Cardiac muscle cell (in vitro differentiated cells and primary cell): ENCODE data around the gene MAOA. TPM values are rescaled to one million over a fixed set of nuclear protein-coding genes. Genes with fewer than 3 reads are reported as not detected.

Source experiments
- DNase-seq, 2 donors: peaks; one replicate each; pipeline versions ENCODE4 v3.0.0 to v3.0.0-alpha.2; 2010 to 2017; ENCODE audit warnings: low read depth in 1 of 2, low spot score in 1 of 2
- H3K27ac ChIP-seq: fragments of 200-600 bp; sonication (generic); 2 replicates; pipeline ENCODE4 v1.5.1; 2016
- H3K27me3 ChIP-seq: fragments of 200-600 bp; sonication (generic); 2 replicates; pipeline ENCODE4 v1.6.0; 2016; ENCODE audit warnings: control low read depth
- H3K36me3 ChIP-seq: fragments of 200-600 bp; sonication (generic); 2 replicates; pipeline ENCODE4 v1.5.1; 2016; ENCODE audit warnings: control low read depth
- H3K4me1 ChIP-seq: fragments of 200-600 bp; sonication (generic); 2 replicates; pipeline ENCODE4 v1.8.1; 2017; ENCODE audit warnings: low read depth, mild to moderate bottlenecking, mixed run types
- H3K4me3 ChIP-seq: fragments of 200-600 bp; sonication (generic); 2 replicates; pipeline ENCODE4 v1.5.1; 2016; ENCODE audit warnings: mild to moderate bottlenecking
- H3K9me3 ChIP-seq: fragments of 200-600 bp; sonication (generic); 2 replicates; pipeline ENCODE4 v1.5.1; 2017; ENCODE audit warnings: low read depth, mild to moderate bottlenecking, control low read depth
- CTCF ChIP-seq: IDR thresholded peaks from 2 replicates; pipeline ENCODE4 v1.5.1; 2012; ENCODE audit warnings: low read depth, mild to moderate bottlenecking, low read length
- polyA plus RNA-seq: library from polyadenylated mRNA; unstranded; fragments of >200 nt; fragmentation: Nextera tagmentation; extraction: Ambion mirVana; gene quantifications from 2 replicates; pipeline ENCODE4 v1.2.1, GENCODE V29; 2016
- total RNA-seq: library from RNA; depleted of rRNA; stranded (reverse); fragments of >200 nt; gene quantifications from 2 replicates; pipeline ENCODE4 v1.2.3, GENCODE V29; 2016

The MAOA gene
- total and polyA plus RNA-seq, 2 experiments from 2014 or later, result 6.7 to 10.3 TPM

GRCh38 chrX:43627669-43628068 lies 28.4 kb upstream of the MAOA start:
- DNase-seq, result no peak
- Histone ChIP-seq H3K27me3 (no peaks in the 10 kb centered on the region), H3K36me3 (no peaks in the 10 kb centered on the region), H3K4me3 (no peak overlapping the region), H3K27ac (no peak overlapping the region), H3K4me1 (no peaks in the 10 kb centered on the region), H3K9me3 (no peaks in the 10 kb centered on the region)
- no peak for TF ChIP-seq CTCF

GRCh38 chrX:43629229-43629628 lies 26.9 kb upstream of the MAOA start:
- no peak overlapping the region for H3K4me3 ChIP-seq
- H3K36me3 ChIP-seq, result no peaks in the 10 kb centered on the region
- no peaks in the 10 kb centered on the region for H3K9me3 ChIP-seq
- no peaks in the 10 kb centered on the region for H3K4me1 ChIP-seq
- TF ChIP-seq CTCF, result no peak
- no peaks in the 10 kb centered on the region for H3K27me3 ChIP-seq
- DNase-seq, result no peak
- H3K27ac ChIP-seq, result no peak overlapping the region

GRCh38 chrX:43631841-43632240 lies 24.3 kb upstream of the MAOA start:
- H3K9me3 ChIP-seq, result no peaks in the 10 kb centered on the region
- no peak for TF ChIP-seq CTCF

GRCh38 chrX:43633081-43633480 lies 23.0 kb upstream of the MAOA start:
- H3K27ac ChIP-seq, result no peak overlapping the region
- no peak overlapping the region for H3K4me3 ChIP-seq
- TF ChIP-seq CTCF, result no peak
- H3K9me3 ChIP-seq, result no peaks in the 10 kb centered on the region
- DNase-seq, result no peak
- peaks cover 11% of the 10 kb centered on the region for H3K4me1 ChIP-seq
- no peaks in the 10 kb centered on the region for H3K27me3 ChIP-seq
- no peaks in the 10 kb centered on the region for H3K36me3 ChIP-seq

More at GRCh38 chrX:43631841-43632240, 24.3 kb upstream of the MAOA start:
- Histone ChIP-seq H3K27ac (no peak overlapping the region), H3K36me3 (no peaks in the 10 kb centered on the region), H3K27me3 (no peaks in the 10 kb centered on the region), H3K4me1 (peaks cover under 1% of the 10 kb centered on the region), H3K4me3 (no peak overlapping the region)
- no peak for DNase-seq

GRCh38 chrX:43633757-43634156 lies 22.3 kb upstream of the MAOA start:
- DNase-seq, result no peak
- Histone ChIP-seq H3K4me1 (peaks cover 11% of the 10 kb centered on the region), H3K4me3 (no peak overlapping the region), H3K36me3 (no peaks in the 10 kb centered on the region), H3K9me3 (no peaks in the 10 kb centered on the region), H3K27ac (no peak overlapping the region), H3K27me3 (no peaks in the 10 kb centered on the region)
- no peak for TF ChIP-seq CTCF

- H3K36me3 ChIP-seq, result no peaks in the 10 kb centered on the region
- H3K4me3 ChIP-seq, result no peak overlapping the region
- no peaks in the 10 kb centered on the region for H3K27me3 ChIP-seq
- peaks cover 28% of the 10 kb centered on the region for H3K4me1 ChIP-seq
- DNase-seq, result no peak
- H3K27ac ChIP-seq, result no peak overlapping the region
- no peaks in the 10 kb centered on the region for H3K9me3 ChIP-seq
- no peak for TF ChIP-seq CTCF
These were observed 15.6 kb upstream of the MAOA start for GRCh38 chrX:43640482-43640881.
